GM19455 (cell line): ENCODE measurements around the gene C19orf25.

Source experiments
- ATAC-seq: cut with Tn5 transposase; IDR thresholded peaks from one replicate; pipeline ENCODE4 v1.9.1; 2021; ENCODE audit not compliant: unreplicated experiment

C19orf25 gene

GRCh38 chr19:1496714-1497577, 17.9 kb upstream of the C19orf25 start:
- ATAC-seq: no peak

- ATAC-seq: no peak
Measured at GRCh38 chr19:1495799-1496713, 17.0 kb upstream of the C19orf25 start.

- ATAC-seq: no peak
Measured at GRCh38 chr19:1495051-1495798, 16.2 kb upstream of the C19orf25 start.

GRCh38 chr19:1494115-1494815, 15.2 kb upstream of the C19orf25 start:
- no peak for ATAC-seq

GRCh38 chr19:1492474-1493006, 13.5 kb upstream of the C19orf25 start:
- no peak for ATAC-seq

- ATAC-seq: no peak
Measured at GRCh38 chr19:1491849-1492170, 12.8 kb upstream of the C19orf25 start.

- peak; percentile 3 for ATAC-seq
Measured at GRCh38 chr19:1491114-1491848, 12.3 kb upstream of the C19orf25 start, which contains the start of gene REEP6. Gene REEP6, plus strand, starts transcription at chr19:1491181. Its CDS starts 89 bp downstream, at chr19:1491270.

- peak; percentile 71 for ATAC-seq
Measured at GRCh38 chr19:1490311-1491113, 11.5 kb upstream of the C19orf25 start, which contains the start of gene PCSK4. Gene PCSK4, minus strand, starts transcription at chr19:1490350. Its CDS starts 4 bp downstream, at chr19:1490346.

GRCh38 chr19:1489463-1490310, 10.7 kb upstream of the C19orf25 start:
- ATAC-seq: no peak

- ATAC-seq: no peak
Measured at GRCh38 chr19:1488282-1488601, 9.2 kb upstream of the C19orf25 start.

GRCh38 chr19:1487576-1488281, 8.7 kb upstream of the C19orf25 start:
- ATAC-seq: no peak

GRCh38 chr19:1486720-1487575, 7.9 kb upstream of the C19orf25 start:
- ATAC-seq: no peak

GRCh38 chr19:1483979-1484428, 5.0 kb upstream of the C19orf25 start:
- no peak for ATAC-seq

GRCh38 chr19:1483131-1483978, 4.3 kb upstream of the C19orf25 start:
- no peak for ATAC-seq

- ATAC-seq: no peak
Measured at GRCh38 chr19:1482361-1483130, 3.5 kb upstream of the C19orf25 start.
